HEK293 (cell line): ENCODE results near the gene DYNLL2.
"Not testable (repeated sequence)": the region's sequence is repeated elsewhere in the genome, so short reads cannot be mapped to it uniquely, and the experiment has no call there.

Experiments used
- CTCF ChIP-seq: fragments of 450-650 bp; formaldehyde crosslinking; IDR thresholded peaks from 2 replicates; pipeline ENCODE4 v1.5.1; 2016; ENCODE audit warnings: missing biosample characterization, missing genetic modification characterization
- ZNF670 ChIP-seq: fragments of 450-650 bp; formaldehyde crosslinking; IDR thresholded peaks from 2 replicates; pipeline ENCODE4 v1.5.1; 2016; ENCODE audit warnings: missing biosample characterization, missing genetic modification characterization, low read depth
- ZNF701 ChIP-seq: fragments of 450-650 bp; formaldehyde crosslinking; IDR thresholded peaks from 2 replicates; pipeline ENCODE4 v1.5.1; 2016; ENCODE audit warnings: missing biosample characterization, missing genetic modification characterization
- ZNF777 ChIP-seq: fragments of 450-650 bp; formaldehyde crosslinking; IDR thresholded peaks from 2 replicates; pipeline ENCODE4 v1.5.1; 2017; ENCODE audit warnings: missing biosample characterization, missing genetic modification characterization, borderline replicate concordance

GRCh38 chr17:58074406-58074805 is 8.8 kb upstream of the DYNLL2 start:
- TF ChIP-seq ZNF701; ZNF670 (tag by site-specific recombination); CTCF (tag by site-specific recombination); ZNF777 (tag by site-specific recombination): not testable (repeated sequence)
